Upper lobe of left lung (tissue), 6 donors: ENCODE measurements around the gene IP6K3. TPM values are rescaled to one million over a fixed set of nuclear protein-coding genes. Genes with fewer than 3 reads are reported as not detected.
A peak's percentile ranks its signal among the peaks of the same experiment; 100 is the strongest.

Source experiments
- ATAC-seq, 2 donors: fragments of 200-7000 bp; cut with Tn5 transposase; one replicate each; pipeline ENCODE4 v1.9.1; 2022; ENCODE audit warnings: mild to moderate bottlenecking in 2 of 2, moderate library complexity in 2 of 2; ENCODE audit not compliant: low FRiP score in 2 of 2
- DNase-seq, 2 donors: peaks; one replicate each; pipeline ENCODE4 v3.0.0-alpha.2; 2019 to 2020
- H3K27ac ChIP-seq, 4 donors: fragments of 200-600 bp; sonication (generic); one replicate each; pipeline ENCODE4 v1.5.1; 2016 to 2019
- H3K27me3 ChIP-seq, 4 donors: fragments of 200-600 bp; sonication (generic); one replicate each; pipeline ENCODE4 v1.5.1; 2017 to 2019
- H3K36me3 ChIP-seq, 4 donors: fragments of 200-600 bp; sonication (generic); one replicate each; pipeline ENCODE4 v1.5.1; 2016 to 2019
- H3K4me1 ChIP-seq, 4 donors: fragments of 200-600 bp; sonication (generic); one replicate each; pipeline ENCODE4 v1.5.1; 2018 to 2019
- H3K4me3 ChIP-seq, 4 donors: fragments of 200-600 bp; sonication (generic); one replicate each; pipeline ENCODE4 v1.5.1; 2017 to 2019; ENCODE audit warnings: mild to moderate bottlenecking in 2 of 4, moderate library complexity in 1 of 4
- H3K9me3 ChIP-seq, 4 donors: fragments of 200-600 bp; sonication (generic); one replicate each; pipeline ENCODE4 v1.5.1; 2018 to 2019
- CTCF ChIP-seq, 6 experiments: fragments of 450-650 bp in 4 of 6; fragments of 200-600 bp in 2 of 6; sonication (generic) in 2 of 6; IDR thresholded peaks; one replicate each; pipeline ENCODE4 v1.5.1; 2016 to 2019; ENCODE audit warnings: antibody characterized with exemption in 6 of 6
- EP300 ChIP-seq, 4 donors: sonication (generic); formaldehyde crosslinking; IDR thresholded peaks; one replicate each; pipeline ENCODE4 v1.5.1; 2017; ENCODE audit warnings: antibody characterized with exemption in 4 of 4, control low read depth in 2 of 4
- POLR2A ChIP-seq, 4 donors: fragments of 450-650 bp; IDR thresholded peaks; one replicate each; pipeline ENCODE4 v1.5.1; 2016 to 2017; ENCODE audit warnings: antibody characterized with exemption in 4 of 4, mild to moderate bottlenecking in 2 of 4
- POLR2AphosphoS5 ChIP-seq, 2 donors: sonication (generic); formaldehyde crosslinking; IDR thresholded peaks; one replicate each; pipeline ENCODE4 v1.5.1; 2017; ENCODE audit warnings: antibody characterized with exemption in 2 of 2
- WGBS, 2 donors: methylation state at CpG; one replicate each; pipeline ENCODE4 v1.1.5; 2017 to 2018; 5-methylcytosine and 5-hydroxymethylcytosine counted together
- total RNA-seq, 6 donors: library from RNA; depleted of rRNA in 4 of 6; stranded (reverse); fragments of >200 nt in 4 of 6; gene quantifications; one replicate each; pipeline versions ENCODE4 v1.1.0 to v1.2.1, GENCODE V29; 2016 to 2021
- donor health status: DM: no; HTN: no; CAD: no; lungs with moderate emphysema.
- donor health status: DM: no; HTN: yes; CAD: no; lungs with severe emphysema.

IP6K3 gene
- total RNA-seq, 6 donors from 2014 or later = 1.9 to 11.5 (median 4.9) TPM

DNA sequence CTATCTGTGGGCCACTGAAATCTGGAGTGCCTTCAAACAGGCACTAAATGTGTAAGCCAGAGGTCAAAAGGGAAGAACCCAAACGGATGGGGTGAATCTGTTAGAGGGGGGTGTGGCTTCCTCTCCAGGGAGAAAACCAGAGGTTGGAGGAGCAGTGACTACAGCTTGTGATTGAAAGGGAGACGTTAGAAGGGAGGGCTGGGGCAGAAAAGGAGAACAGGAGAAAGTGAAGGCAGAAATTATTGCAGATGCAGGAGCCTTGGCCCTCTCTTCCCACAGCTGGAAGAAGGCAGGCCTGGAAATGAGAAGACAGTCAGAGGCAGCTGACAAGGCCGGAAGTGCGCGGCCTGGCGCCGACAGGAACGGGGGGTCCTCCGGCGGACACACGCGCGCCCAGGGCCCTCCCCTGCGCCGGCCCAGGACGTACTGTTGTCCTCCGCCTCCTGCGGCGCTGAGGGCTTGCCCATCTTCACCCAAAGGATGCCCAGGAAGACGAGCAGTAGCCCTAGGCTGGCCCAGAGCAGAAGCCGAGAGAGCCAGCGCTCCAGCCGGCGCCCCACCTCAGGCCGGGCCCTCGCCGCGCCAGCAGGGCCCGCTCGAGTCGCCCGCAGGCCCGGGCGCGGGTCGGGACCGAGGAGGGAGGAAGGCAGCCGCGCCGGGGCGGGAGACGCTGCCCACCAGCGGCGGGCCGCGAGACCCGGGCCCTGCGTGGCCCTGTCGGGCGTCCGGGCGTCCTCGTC, 41.4 kb upstream of the IP6K3 start:
- DNase-seq (peak; percentile 81 to 94), ATAC-seq (peak; percentile 76 to 86)
- H3K27me3 ChIP-seq = no peaks in the 10 kb centered on the region
- peaks cover 33 to 45% (median 37%) of the 10 kb centered on the region in 4 donors for H3K4me1 ChIP-seq
- peak; percentile 82 to 88 for TF ChIP-seq POLR2AphosphoS5 (IDR thresholded peaks at IDR 0.05)
- TF ChIP-seq EP300 (IDR thresholded peaks at IDR 0.05) = no peak
- TF ChIP-seq POLR2A (IDR thresholded peaks at IDR 0.05) = peak in 3 of 4 donors; percentile 55 to 78 (median 67)
- WGBS, 2 donors = 0 to 1% methylated on average over 20 to 25 of the region's 53 CpGs
- peaks cover 8 to 33% (median 20%) of the 10 kb centered on the region in 4 donors for H3K36me3 ChIP-seq
- H3K9me3 ChIP-seq = no peaks in the 10 kb centered on the region
- H3K27ac ChIP-seq = peak overlapping the region; percentile 96 to 98 (median 98)
- peak overlapping the region; percentile 83 to 98 (median 94) for H3K4me3 ChIP-seq

GRCh38 chr6:33787346-33787953, 40.7 kb upstream of the IP6K3 start:
- no peak for DNase-seq
- Histone ChIP-seq H3K27me3 (no peaks in the 10 kb centered on the region), H3K4me3 (peak overlapping the region in 3 of 4 donors; percentile 83 to 98 (median 97)), H3K36me3 (peaks cover 12 to 40% (median 27%) of the 10 kb centered on the region in 4 donors), H3K27ac (peak overlapping the region; percentile 96 to 98 (median 98)), H3K4me1 (peaks cover 33 to 45% (median 37%) of the 10 kb centered on the region in 4 donors), H3K9me3 (no peaks in the 10 kb centered on the region)
- TF ChIP-seq CTCF (IDR thresholded peaks at IDR 0.05) = no peak
- no peak for TF ChIP-seq POLR2AphosphoS5 (IDR thresholded peaks at IDR 0.05)
- no peak for TF ChIP-seq POLR2A (IDR thresholded peaks at IDR 0.05)
- no peak for TF ChIP-seq EP300 (IDR thresholded peaks at IDR 0.05)
- ATAC-seq = no peak
- 27 to 34% methylated on average over 7 of the region's 7 CpGs for WGBS, 2 donors

- H3K36me3 ChIP-seq = peaks cover 16 to 47% (median 33%) of the 10 kb centered on the region in 4 donors
- TF ChIP-seq POLR2AphosphoS5 (IDR thresholded peaks at IDR 0.05) (no peak), CTCF (IDR thresholded peaks at IDR 0.05) (no peak), EP300 (IDR thresholded peaks at IDR 0.05) (no peak), POLR2A (IDR thresholded peaks at IDR 0.05) (no peak)
- H3K9me3 ChIP-seq = no peaks in the 10 kb centered on the region
- H3K27me3 ChIP-seq = no peaks in the 10 kb centered on the region
- peak overlapping the region; percentile 96 to 98 (median 98) for H3K27ac ChIP-seq
- ATAC-seq = no peak
- H3K4me3 ChIP-seq = no peak overlapping the region
- peaks cover 33 to 46% (median 41%) of the 10 kb centered on the region in 4 donors for H3K4me1 ChIP-seq
- 70 to 71% methylated on average over 3 of the region's 3 CpGs for WGBS, 2 donors
- no peak for DNase-seq
Observed at GRCh38 chr6:33786736-33787135, 40.0 kb upstream of the IP6K3 start.

GRCh38 chr6:33785778-33786177, 39.1 kb upstream of the IP6K3 start:
- WGBS, 2 donors = 61 to 77% methylated on average over 2 to 3 of the region's 3 CpGs
- H3K36me3 ChIP-seq = peaks cover 18 to 56% (median 41%) of the 10 kb centered on the region in 4 donors
- H3K27ac ChIP-seq = peak overlapping the region in 2 of 4 donors; percentile 97 to 98
- H3K4me1 ChIP-seq = peaks cover 33 to 54% (median 47%) of the 10 kb centered on the region in 4 donors
- TF ChIP-seq POLR2A (IDR thresholded peaks at IDR 0.05) (no peak), CTCF (IDR thresholded peaks at IDR 0.05) (no peak), EP300 (IDR thresholded peaks at IDR 0.05) (no peak), POLR2AphosphoS5 (IDR thresholded peaks at IDR 0.05) (no peak)
- H3K4me3 ChIP-seq = no peak overlapping the region
- H3K27me3 ChIP-seq = no peaks in the 10 kb centered on the region
- ATAC-seq (no peak), DNase-seq (no peak)
- H3K9me3 ChIP-seq = no peaks in the 10 kb centered on the region

DNA sequence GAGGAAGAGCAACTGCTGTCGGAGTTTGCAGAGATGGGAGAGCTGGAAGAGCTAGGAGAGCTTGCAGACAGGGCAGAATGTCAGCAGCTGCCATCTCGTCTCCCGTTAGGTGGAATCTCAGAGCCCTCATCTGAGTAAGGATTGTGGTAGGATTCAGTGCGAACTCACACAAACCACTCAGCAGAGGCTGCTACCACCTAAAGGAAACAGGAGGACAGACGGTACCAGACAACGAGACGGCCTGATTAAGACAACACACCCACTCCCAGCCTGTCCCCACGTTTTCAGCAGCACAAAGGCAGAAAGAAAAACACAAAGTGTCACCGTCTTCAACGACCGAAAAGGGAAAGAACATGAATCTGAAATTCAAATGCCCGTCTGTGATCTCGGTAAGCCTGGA, 38.1 kb upstream of the IP6K3 start:
- DNase-seq (no peak), ATAC-seq (no peak)
- Histone ChIP-seq H3K4me3 (no peak overlapping the region), H3K9me3 (no peaks in the 10 kb centered on the region), H3K27me3 (no peaks in the 10 kb centered on the region), H3K4me1 (peaks cover 33 to 56% (median 47%) of the 10 kb centered on the region in 4 donors), H3K27ac (peak overlapping the region in 1 of 4 donors; percentile 64), H3K36me3 (peaks cover 24 to 65% (median 51%) of the 10 kb centered on the region in 4 donors)
- TF ChIP-seq EP300 (IDR thresholded peaks at IDR 0.05) (no peak), CTCF (IDR thresholded peaks at IDR 0.05) (no peak), POLR2A (IDR thresholded peaks at IDR 0.05) (no peak), POLR2AphosphoS5 (IDR thresholded peaks at IDR 0.05) (no peak)
- 83 to 88% methylated on average over 13 of the region's 13 CpGs for WGBS, 2 donors
